GM19240 (cell line): ENCODE results near the gene PACS1.
"Not testable (repeated sequence)": the region's sequence is repeated elsewhere in the genome, so short reads cannot be mapped to it uniquely, and the experiment has no call there.

Experiments used
- DNase-seq: peaks from one replicate; pipeline ENCODE4 v3.0.0; 2011; ENCODE audit warnings: low spot score; ENCODE audit not compliant: insufficient read length

PACS1 gene

DNA sequence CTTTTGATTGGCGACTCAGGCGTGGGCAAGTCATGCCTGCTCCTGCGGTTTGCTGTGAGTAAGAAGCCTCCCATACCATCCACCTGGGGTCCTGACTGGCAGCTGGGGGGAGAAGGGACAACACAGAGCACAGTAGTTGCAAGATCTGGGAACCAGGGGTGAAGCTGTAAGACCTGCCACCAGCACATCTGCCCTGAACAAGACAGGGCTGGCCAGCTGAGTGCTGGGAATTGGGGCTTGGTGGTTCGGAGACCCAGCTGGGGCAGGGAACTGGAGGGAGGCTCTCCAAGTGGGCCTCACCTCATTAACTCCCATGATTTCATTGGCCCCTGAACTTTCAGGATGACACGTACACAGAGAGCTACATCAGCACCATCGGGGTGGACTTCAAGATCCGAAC is 201.7 kb downstream of the PACS1 start:
- no peak for DNase-seq

DNA sequence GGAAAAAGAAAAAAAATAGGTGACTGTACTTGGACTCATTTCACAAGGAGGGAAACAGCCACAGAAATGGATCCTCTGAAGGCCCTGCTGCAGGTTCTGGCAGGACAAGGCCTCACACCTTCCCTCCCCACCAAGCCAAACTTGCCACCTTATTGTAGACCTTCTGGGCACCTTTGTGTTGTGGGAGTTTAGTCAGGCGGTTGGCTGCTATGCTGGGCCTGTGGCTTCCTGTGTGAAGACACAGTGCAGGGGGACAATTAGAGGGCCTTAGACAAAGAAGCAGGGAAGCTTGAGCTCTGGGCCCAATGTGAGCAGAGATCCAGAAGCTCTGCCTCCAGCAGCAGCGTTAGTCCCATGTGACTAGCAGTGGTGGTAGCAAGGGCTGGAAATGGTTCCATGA is 202.5 kb downstream of the PACS1 start:
- DNase-seq = no peak

DNA sequence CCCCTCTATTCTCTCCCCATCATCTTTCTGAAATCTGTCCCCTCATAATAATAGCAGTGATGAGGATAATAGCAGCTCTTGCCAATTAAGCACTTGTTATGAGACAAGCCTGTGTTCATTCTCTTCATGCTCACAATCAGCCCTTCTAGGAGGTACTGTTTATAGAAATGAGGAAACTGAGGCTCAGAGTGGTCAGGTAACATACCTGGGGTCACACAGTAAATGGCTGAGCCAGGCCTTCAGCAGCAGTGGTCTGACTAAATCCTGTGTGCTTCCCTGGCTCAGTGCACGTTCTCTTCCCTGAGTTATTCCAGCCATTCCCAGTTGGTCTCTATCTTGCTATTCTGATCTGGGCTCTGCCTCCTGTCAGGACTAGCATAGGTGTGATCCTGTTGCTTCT is 204.1 kb downstream of the PACS1 start:
- no peak for DNase-seq

- DNase-seq = no peak
These were observed 205.3 kb downstream of the PACS1 start for GRCh38 chr11:66275396-66275795.

DNA sequence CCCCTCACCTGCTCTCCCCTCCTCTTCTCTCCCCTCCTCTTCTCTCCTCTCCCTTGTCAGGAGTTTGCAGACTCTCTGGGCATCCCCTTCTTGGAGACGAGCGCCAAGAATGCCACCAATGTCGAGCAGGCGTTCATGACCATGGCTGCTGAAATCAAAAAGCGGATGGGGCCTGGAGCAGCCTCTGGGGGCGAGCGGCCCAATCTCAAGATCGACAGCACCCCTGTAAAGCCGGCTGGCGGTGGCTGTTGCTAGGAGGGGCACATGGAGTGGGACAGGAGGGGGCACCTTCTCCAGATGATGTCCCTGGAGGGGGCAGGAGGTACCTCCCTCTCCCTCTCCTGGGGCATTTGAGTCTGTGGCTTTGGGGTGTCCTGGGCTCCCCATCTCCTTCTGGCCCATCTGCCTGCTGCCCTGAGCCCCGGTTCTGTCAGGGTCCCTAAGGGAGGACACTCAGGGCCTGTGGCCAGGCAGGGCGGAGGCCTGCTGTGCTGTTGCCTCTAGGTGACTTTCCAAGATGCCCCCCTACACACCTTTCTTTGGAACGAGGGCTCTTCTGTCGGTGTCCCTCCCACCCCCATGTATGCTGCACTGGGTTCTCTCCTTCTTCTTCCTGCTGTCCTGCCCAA is 206.0 kb downstream of the PACS1 start:
- no peak for DNase-seq

DNA sequence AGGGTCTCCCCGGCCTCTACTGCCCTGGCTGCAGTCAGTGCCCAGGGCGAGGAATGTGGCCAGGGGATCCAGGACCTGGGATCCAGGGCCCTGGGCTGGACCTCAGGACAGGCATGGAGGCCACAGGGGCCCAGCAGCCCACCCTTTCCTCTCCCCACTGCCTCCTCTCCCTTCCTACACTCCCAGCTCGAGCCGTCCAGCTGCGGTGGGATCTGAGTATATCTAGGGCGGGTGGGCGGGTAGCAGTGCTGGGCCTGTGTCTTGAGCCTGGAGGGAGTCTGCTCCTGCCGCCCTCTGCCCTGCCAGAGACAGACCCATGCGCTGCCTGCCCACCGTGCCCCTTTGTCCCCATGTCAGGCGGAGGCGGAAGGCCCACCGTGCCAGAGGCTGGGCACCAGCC is 206.5 kb downstream of the PACS1 start:
- not testable (repeated sequence) for DNase-seq

DNA sequence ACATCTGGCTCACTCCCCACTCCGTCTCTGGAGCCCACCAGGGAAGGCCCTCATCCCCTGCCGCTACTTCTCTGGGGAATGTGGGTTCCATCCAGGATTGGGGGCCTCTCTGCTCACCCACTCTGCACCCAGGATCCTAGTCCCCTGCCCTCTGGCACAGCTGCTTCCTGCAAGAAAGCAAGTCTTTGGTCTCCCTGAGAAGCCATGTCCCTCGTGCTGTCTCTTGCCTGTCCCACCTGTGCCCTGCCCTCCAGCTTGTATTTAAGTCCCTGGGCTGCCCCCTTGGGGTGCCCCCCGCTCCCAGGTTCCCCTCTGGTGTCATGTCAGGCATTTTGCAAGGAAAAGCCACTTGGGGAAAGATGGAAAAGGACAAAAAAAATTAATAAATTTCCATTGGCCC is 207.0 kb downstream of the PACS1 start:
- DNase-seq = not testable (repeated sequence)

DNA sequence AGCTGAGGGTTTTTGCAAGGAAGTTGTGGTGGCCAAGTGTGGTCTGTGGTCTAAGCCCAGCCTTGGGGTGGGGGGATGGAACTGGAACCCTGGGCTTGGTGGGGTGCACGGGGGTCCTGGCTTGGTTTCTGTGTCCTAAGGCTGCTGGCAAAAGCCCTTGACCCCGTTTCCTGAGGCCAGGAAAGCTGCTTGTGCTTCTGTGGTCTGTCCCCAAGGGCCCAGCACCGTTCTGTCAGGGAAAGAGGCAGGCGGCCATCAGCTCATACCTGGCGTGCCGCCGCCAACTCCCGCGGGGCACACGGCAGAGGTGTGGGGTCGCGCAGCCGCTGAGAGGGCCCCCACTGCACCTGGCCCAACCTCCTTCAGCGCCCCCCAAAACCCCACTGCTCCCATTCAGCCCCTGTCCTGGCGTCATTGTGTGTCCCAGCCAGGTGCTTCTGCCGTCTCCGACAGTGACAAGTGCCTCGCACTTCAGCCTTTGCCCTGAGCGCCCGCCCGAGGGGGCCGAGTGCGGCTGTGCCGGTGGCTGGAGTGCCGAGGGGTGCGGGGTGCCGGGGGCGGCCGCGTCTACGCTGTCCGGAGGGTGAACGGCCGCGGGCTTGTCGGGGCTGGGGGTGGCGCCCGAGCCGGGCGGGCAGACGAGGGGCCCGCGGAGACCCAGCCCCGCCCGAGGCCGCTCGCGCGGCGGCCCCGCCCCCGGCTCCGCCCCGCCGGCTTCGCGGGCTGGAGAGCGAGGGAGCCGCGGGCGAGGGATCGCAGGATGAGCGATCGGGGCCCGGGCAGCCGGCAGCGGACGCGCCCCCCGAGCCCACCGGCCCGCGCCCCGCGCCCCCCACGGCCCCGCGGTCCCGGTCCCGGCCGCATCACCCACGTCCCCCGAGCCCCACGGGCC is 207.6 kb downstream of the PACS1 start, which contains the start of gene CNIH2:
CNIH2 (plus strand) TSS at position 705 of the 892 bp plus-strand sequence. CDS start 282 bp downstream, outside the sequence.
- no peak for DNase-seq

- no peak for DNase-seq
These were observed 208.5 kb downstream of the PACS1 start for GRCh38 chr11:66278363-66279091.

DNA sequence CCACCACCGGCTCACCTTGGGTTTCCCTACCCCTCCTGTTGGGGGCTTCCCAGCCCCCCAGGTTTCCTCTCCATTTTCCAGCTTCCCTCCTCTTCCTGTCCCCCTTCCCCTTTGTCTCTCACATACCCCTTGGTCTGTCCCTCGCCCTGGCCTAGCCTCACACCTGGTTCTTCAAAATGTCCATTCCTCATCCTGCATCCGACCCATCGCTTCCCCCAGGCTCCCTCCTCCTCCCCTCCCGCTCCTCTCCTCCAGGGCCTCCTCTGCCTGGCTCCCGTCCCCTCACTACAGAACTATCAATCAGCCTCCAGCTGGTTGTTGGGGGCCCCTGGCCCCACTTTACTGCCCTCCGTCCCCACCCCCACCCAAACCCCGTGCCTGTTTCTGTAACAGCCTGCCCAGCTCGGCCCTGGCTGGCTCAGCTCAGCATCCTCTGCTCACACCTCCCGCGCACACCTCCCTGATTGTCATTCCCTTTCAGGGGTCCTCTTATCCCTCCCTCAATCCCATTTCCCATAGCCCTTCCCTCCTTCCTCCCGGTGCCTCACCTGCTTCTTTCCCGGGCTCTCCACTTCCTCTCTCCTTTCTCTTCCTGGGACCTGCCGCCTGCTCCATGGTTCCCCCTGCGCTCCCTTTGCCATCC is 209.1 kb downstream of the PACS1 start:
- DNase-seq = no peak

DNA sequence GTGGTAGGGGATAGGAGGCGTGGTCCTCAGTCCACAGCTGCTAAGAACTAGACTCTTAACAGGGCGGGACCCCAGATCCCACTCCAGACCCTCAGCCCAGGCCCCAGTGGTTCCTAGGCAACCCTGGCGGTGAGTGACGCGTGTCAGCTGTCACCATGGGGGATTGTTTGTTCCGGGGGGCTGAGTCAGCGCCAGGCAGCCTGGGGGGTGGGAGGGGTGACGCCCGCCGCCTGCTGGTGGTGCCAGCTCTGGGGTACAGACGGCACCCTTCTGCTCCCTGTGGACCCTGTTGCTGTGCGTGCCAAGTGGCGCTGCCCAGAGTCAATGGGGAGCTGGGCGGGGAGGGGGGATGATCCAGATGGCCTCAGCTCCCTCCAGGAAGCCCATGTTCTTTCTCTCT is 210.4 kb downstream of the PACS1 start:
- no peak for DNase-seq

DNA sequence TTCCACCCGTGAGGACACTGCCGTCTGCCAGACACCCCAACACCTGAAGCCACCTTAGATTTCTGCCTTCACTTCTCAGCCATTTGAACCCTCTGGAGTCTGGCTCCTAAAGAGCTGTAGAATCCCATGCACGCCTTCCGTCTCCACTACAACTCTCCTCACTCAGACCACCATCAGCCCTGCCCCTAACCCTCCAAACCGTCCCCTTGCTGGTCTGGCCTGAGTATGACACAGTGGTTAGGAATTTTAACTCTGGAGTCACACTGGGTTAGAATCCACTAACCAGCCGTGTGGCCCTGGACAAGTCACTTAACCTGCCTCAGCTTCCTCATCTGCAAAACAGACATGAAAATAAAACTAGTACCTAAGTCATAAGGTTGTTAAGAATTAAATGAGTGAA is 210.9 kb downstream of the PACS1 start:
- no peak for DNase-seq

GRCh38 chr11:66281776-66282467 is 211.8 kb downstream of the PACS1 start:
- no peak for DNase-seq

DNA sequence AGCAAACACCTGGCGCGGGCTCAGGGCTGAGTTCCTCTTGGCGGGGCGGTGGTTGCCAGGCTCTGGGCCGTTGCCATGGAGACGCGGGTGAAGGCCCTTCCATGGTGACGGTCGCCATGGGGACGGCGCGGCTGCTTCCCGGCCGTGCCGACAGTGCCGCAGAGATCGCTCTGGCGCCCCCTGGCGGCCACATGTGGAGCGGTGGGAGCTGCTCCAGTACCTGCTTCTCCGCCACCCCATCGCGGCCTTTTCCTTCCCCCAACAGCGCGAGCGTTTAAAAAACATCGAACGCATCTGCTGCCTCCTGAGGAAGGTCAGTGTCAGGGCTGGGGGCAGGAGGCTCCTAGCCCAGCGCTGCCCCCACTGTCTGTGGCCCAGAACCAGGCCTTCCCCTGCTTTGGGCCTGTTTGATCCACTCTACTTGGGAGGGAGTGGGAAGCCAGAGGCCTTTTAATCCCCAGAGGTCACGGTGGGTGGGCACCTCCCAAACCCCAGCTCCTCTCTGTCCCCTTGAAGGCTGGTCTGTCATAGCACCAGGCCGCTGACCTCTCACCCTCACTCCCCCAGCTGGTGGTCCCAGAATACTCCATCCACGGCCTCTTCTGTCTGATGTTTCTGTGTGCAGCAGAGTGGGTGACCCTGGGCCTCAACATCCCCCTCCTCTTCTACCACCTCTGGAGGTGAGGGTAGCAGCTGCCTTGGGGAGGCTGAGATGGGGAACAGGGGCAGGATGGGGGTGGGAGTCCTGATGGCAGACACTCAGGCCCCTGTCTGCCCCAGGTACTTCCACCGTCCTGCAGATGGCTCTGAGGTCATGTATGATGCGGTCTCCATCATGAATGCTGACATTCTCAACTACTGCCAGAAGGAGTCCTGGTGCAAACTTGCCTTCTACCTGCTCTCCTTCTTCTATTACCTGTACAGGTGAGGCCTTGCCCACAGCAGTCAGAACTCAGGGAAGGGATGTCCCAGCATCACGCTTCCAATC is 212.7 kb downstream of the PACS1 start:
- DNase-seq = peak; percentile 99

- no peak for DNase-seq
These were observed 213.5 kb downstream of the PACS1 start for GRCh38 chr11:66283461-66284105.

DNA sequence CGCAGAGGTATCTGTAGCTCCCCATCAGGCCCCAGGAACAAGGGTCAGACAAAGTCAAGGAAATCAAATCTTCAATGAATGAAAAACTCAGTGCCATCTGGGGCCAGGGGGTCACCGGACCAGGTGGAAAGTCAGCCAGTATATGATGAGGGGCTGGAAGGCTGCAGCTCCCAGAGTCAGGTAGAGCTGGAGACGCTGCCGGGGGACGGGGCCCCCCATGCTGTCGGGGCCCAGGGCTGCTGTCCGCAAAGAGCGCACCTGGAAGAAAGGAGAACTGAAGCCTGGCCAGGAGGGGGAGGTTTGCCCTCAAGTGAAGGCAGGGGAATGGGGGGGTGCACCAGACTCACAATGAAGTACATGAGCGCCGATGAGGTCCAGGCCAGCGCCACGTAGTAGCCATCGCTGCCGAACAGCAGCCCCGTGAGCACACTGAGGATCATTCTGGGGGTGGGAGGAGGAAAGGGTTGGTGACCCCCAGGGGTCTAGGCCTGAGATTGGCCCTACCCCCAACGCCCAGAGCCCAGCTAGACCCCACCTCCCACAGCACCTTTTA is 214.5 kb downstream of the PACS1 start:
- DNase-seq = no peak

DNA sequence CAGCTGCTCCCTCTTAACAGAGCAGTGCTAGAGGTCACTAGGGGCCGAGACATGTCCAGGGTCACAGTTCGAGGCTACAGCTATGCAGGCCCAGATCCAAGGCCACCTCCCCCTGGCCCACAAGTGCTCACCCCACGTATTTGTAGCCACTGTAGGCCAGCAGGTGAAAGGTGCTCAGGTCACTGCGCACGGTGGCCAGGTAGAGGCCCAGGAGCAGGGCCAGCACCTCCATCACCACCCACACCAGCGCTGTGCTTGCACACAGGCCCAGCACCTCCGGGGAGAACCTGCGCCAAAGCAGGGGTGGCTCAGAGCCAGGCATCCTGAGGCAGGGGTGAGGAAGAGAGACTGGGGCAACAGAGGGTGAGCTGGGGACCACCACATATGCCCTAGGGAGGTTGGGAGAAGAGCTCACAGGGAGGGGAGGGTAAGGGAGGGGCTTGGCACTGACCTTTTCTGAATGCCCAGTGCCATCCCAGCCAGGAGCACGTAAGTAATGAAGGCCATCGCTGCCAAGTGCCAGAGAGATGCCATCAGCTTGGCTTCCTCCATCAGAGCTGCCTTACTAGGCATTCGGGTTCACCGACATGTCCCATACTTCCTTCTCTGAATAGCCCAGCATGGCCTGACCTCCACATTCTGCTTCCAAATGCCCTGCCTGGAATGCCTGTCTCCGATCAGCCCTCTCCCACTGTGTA is 215.3 kb downstream of the PACS1 start:
- DNase-seq = no peak

DNA sequence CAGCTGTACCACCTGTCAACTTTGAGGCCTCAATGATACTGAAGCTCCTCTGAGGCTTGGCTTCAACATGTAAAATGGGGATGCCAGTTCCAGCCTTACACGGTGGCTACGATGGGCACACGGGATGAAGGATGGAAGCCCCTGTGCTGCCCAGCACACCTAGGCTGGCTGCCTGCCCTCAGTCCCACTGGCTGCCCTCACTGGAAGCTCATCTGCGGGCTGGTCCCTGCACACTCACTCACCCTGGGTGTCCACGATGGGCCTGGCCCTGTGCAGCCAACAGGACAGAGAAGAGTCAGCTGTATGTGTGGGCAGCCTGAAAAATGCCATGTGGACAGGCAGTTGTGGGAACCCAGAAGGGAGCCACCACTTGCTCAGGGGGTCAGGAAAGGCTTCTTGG is 216.6 kb downstream of the PACS1 start:
- no peak for DNase-seq
